Karpas-422 (cell line): ENCODE data around the gene CEP295NL. TPM values are rescaled to one million over a fixed set of nuclear protein-coding genes. Genes with fewer than 3 reads are reported as not detected.

ENCODE experiments used
- DNase-seq: peaks from one replicate; pipeline ENCODE4 v3.0.0-alpha.2; 2015
- H2AFZ ChIP-seq: fragments of 200-600 bp; sonication (generic); 2 replicates; pipeline ENCODE4 v1.6.1; 2014; ENCODE audit warnings: antibody characterized with exemption, low read length, mixed read lengths
- H3K27ac ChIP-seq: fragments of 200-600 bp; sonication (generic); 2 replicates; pipeline ENCODE4 v1.5.1; 2014; ENCODE audit warnings: mild to moderate bottlenecking, low read length, moderate library complexity
- H3K27me3 ChIP-seq: fragments of 200-600 bp; sonication (generic); 2 replicates; pipeline ENCODE4 v1.6.1; 2014; ENCODE audit warnings: low read length, mixed read lengths
- H3K36me3 ChIP-seq: fragments of 200-600 bp; sonication (generic); 2 replicates; pipeline ENCODE4 v1.6.1; 2014; ENCODE audit warnings: low read length, mixed read lengths; ENCODE audit not compliant: insufficient read depth
- H3K4me1 ChIP-seq: fragments of 200-600 bp; sonication (generic); 2 replicates; pipeline ENCODE4 v1.6.1; 2014; ENCODE audit warnings: mild to moderate bottlenecking, low read length, mixed read lengths
- H3K4me2 ChIP-seq: fragments of 200-600 bp; sonication (generic); 2 replicates; pipeline ENCODE4 v1.6.1; 2014; ENCODE audit warnings: low read length, low read depth, mild to moderate bottlenecking; ENCODE audit not compliant: poor library complexity, severe bottlenecking
- H3K4me3 ChIP-seq: fragments of 200-600 bp; sonication (generic); 2 replicates; pipeline ENCODE4 v1.5.1; 2014; ENCODE audit warnings: mild to moderate bottlenecking, antibody characterized with exemption, low read length, mixed read lengths
- H3K79me2 ChIP-seq: fragments of 200-600 bp; sonication (generic); 2 replicates; pipeline ENCODE4 v1.6.1; 2014; ENCODE audit warnings: mild to moderate bottlenecking, low read length, mixed read lengths
- H3K9ac ChIP-seq: fragments of 200-600 bp; sonication (generic); 2 replicates; pipeline ENCODE4 v1.6.0; 2014; ENCODE audit warnings: low read length
- H3K9me2 ChIP-seq: fragments of 200-600 bp; sonication (generic), shearing (Covaris generic); replicated peaks from 2 replicates; pipeline ENCODE4 v1.6.0; 2014; ENCODE audit warnings: mild to moderate bottlenecking, low read length, moderate library complexity; ENCODE audit not compliant: insufficient read depth
- H3K9me3 ChIP-seq: fragments of 300-700, 200-600 bp; sonication (generic); 2 replicates; pipeline ENCODE4 v1.6.1; 2014; ENCODE audit warnings: low read length, mixed read lengths
- H4K20me1 ChIP-seq: fragments of 200-600 bp; sonication (generic); 2 replicates; pipeline ENCODE4 v1.6.1; 2014; ENCODE audit warnings: mild to moderate bottlenecking, antibody characterized with exemption, low read length, low read depth; ENCODE audit not compliant: insufficient read depth
- total RNA-seq: library from RNA; depleted of rRNA; stranded (reverse); fragments of >200 nt; shearing (Covaris generic); gene quantifications from 2 replicates; pipeline ENCODE4 v1.2.3, GENCODE V29; 2014; ENCODE audit warnings: low replicate concordance

CEP295NL gene
- total RNA-seq, 1 experiment from 2014 or later: not detected

DNA sequence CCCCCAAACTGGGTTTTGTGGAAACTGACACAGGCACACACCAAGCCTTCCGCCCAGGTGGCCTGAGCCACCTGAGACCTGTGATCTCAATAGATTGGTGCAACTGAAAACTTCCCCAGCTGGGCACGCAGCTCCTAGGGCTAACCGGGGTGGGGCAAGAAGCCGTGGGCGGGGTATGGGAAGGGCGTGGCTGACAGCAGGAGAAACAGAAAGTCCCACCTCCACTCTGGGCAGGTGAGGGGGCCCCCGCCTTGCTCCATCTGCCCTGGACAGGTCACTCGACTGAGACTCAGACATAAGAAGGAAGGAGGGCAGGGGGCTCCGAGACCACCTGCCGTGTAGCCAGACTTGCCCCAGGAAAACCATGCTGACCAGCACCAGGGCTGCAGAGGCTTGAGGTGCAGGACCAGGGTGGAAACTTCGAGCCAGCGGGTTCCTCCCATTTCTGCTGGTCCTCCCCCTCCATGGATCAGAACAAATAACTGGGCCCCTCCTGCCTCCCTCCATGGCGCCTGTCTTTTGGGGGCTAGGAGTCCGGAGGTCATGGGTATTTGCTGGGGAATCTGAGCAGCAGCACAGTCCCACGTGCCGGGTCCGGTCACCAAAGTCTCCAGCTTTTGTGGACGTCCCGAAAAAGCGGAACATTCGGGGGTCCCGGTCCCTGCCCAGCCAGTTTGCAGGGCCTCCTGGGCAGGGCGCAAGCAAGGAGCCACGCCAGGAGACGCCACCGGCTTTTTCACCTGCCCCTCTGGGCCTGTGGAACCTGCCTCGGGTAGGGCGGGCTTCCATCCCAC, 20.9 kb upstream of the CEP295NL start:
- H4K20me1 ChIP-seq: no peaks in the 10 kb centered on the region
- no peak overlapping the region for H2AFZ ChIP-seq
- no peaks in the 10 kb centered on the region for H3K79me2 ChIP-seq
- no peak overlapping the region for H3K4me3 ChIP-seq
- H3K27me3 ChIP-seq: no peaks in the 10 kb centered on the region
- no peak overlapping the region for H3K27ac ChIP-seq
- no peak overlapping the region for H3K4me2 ChIP-seq
- H3K9ac ChIP-seq: no peak overlapping the region
- H3K4me1 ChIP-seq: no peaks in the 10 kb centered on the region
- H3K9me2 ChIP-seq: no peaks in the 10 kb centered on the region
- DNase-seq: peak; percentile 64
- no peaks in the 10 kb centered on the region for H3K9me3 ChIP-seq
- H3K36me3 ChIP-seq: no peaks in the 10 kb centered on the region

DNA sequence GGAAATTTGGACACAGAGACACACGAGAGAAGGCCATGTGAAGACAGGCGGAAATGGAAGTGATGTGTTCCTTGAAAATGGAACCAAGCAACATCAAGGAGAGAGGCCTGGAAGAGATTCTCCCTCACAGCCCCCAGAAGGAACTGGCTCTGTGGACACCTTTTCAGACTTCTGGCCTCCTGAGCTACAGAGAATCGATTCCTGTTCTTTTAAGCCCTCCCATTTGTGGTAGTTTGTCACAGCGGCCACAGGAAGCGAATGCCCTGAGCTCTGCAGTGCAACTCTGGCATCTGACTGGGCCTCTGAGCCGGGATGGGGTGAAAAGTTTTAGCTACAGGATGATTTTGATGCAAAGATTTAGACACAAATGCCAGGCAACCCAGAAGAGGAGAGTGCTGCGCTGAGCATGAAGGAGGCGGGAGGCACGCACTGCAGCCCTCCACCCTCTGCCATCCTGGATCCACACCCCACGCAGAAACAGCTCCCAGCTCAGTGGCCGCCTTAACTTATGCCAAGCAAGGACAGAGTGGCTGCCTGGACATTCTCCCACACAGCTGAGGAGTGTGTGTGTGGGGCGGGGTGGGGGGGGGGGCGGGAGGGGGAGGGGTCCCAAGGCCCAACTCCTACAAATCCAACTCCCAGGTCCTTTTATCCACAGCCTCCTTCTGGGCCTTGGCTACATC, 20.0 kb upstream of the CEP295NL start:
- Histone ChIP-seq H3K79me2 (no peaks in the 10 kb centered on the region), H3K4me1 (no peaks in the 10 kb centered on the region), H3K27me3 (no peaks in the 10 kb centered on the region), H3K4me3 (no peak overlapping the region), H3K36me3 (no peaks in the 10 kb centered on the region), H3K9me3 (no peaks in the 10 kb centered on the region), H4K20me1 (no peaks in the 10 kb centered on the region), H3K9me2 (no peaks in the 10 kb centered on the region), H3K4me2 (no peak overlapping the region), H3K9ac (no peak overlapping the region), H2AFZ (no peak overlapping the region), H3K27ac (no peak overlapping the region)
- DNase-seq: no peak

- Histone ChIP-seq H3K27ac (no peak overlapping the region), H2AFZ (no peak overlapping the region), H3K9me2 (no peaks in the 10 kb centered on the region), H3K36me3 (no peaks in the 10 kb centered on the region), H3K79me2 (no peaks in the 10 kb centered on the region), H3K4me1 (no peaks in the 10 kb centered on the region), H3K4me3 (no peak overlapping the region), H3K27me3 (no peaks in the 10 kb centered on the region), H4K20me1 (no peaks in the 10 kb centered on the region), H3K4me2 (no peak overlapping the region), H3K9me3 (no peaks in the 10 kb centered on the region), H3K9ac (no peak overlapping the region)
- no peak for DNase-seq
Measured at GRCh38 chr17:78921437-78921971, 18.5 kb upstream of the CEP295NL start.

GRCh38 chr17:78920528-78920927, 17.5 kb upstream of the CEP295NL start:
- Histone ChIP-seq H4K20me1 (no peaks in the 10 kb centered on the region), H3K9me3 (no peaks in the 10 kb centered on the region)

DNA sequence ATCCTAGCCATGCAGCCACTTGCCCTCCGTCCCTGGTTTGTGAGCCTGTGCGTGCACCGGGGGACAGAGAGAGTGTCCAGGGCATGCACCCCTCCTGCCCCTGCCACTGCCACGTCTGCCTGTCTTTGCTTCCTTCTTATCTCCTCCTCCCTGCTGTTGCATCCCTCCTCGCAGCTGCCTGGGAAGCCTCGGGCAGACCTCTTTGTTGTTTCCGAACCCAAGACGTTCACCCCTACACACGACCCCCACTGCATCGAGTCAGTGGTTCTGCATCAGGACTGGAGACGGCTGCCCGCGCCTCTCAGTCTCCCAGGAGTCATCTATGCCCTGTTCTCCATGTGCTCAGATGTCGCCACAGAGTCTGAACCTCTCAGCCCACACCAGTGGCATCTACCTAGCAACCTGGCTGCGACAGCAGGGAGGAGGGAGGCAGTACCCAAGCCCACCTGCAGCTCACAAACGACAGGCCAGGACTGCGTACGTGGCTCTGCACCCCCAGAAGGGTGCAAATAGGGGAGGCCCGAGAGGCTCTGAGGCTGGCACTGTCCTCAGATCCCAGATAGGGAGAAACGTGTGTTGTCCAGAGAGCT, 17.0 kb upstream of the CEP295NL start:
- Histone ChIP-seq H3K36me3 (no peaks in the 10 kb centered on the region), H3K4me3 (no peak overlapping the region), H4K20me1 (no peaks in the 10 kb centered on the region), H3K27ac (no peak overlapping the region), H2AFZ (no peak overlapping the region), H3K79me2 (no peaks in the 10 kb centered on the region), H3K4me1 (no peaks in the 10 kb centered on the region), H3K9me3 (no peaks in the 10 kb centered on the region), H3K27me3 (no peaks in the 10 kb centered on the region), H3K9ac (no peak overlapping the region), H3K9me2 (no peaks in the 10 kb centered on the region), H3K4me2 (no peak overlapping the region)
- DNase-seq: no peak

More at GRCh38 chr17:78920528-78920927, 17.5 kb upstream of the CEP295NL start:
- no peak overlapping the region for H3K4me2 ChIP-seq
- H3K9me2 ChIP-seq: no peaks in the 10 kb centered on the region
- H3K27me3 ChIP-seq: no peaks in the 10 kb centered on the region
- no peak overlapping the region for H2AFZ ChIP-seq
- no peak overlapping the region for H3K4me3 ChIP-seq
- no peaks in the 10 kb centered on the region for H3K4me1 ChIP-seq
- no peak overlapping the region for H3K9ac ChIP-seq
- no peak overlapping the region for H3K27ac ChIP-seq
- H3K79me2 ChIP-seq: no peaks in the 10 kb centered on the region
- no peaks in the 10 kb centered on the region for H3K36me3 ChIP-seq
- DNase-seq: no peak

GRCh38 chr17:78918979-78919378, 16.0 kb upstream of the CEP295NL start:
- no peak overlapping the region for H2AFZ ChIP-seq
- H3K36me3 ChIP-seq: no peaks in the 10 kb centered on the region
- no peaks in the 10 kb centered on the region for H3K9me2 ChIP-seq
- H4K20me1 ChIP-seq: no peaks in the 10 kb centered on the region
- no peak overlapping the region for H3K9ac ChIP-seq
- H3K4me2 ChIP-seq: no peak overlapping the region
- no peak overlapping the region for H3K4me3 ChIP-seq
- H3K9me3 ChIP-seq: no peaks in the 10 kb centered on the region
- no peaks in the 10 kb centered on the region for H3K79me2 ChIP-seq
- H3K4me1 ChIP-seq: no peaks in the 10 kb centered on the region
- no peaks in the 10 kb centered on the region for H3K27me3 ChIP-seq
- DNase-seq: no peak
- no peak overlapping the region for H3K27ac ChIP-seq

GRCh38 chr17:78917451-78918275, 14.7 kb upstream of the CEP295NL start:
- Histone ChIP-seq H3K9me2 (no peaks in the 10 kb centered on the region), H3K79me2 (no peaks in the 10 kb centered on the region), H4K20me1 (no peaks in the 10 kb centered on the region), H3K4me3 (no peak overlapping the region), H3K9me3 (no peaks in the 10 kb centered on the region), H2AFZ (no peak overlapping the region), H3K4me2 (no peak overlapping the region), H3K4me1 (no peaks in the 10 kb centered on the region), H3K27me3 (no peaks in the 10 kb centered on the region), H3K9ac (no peak overlapping the region), H3K27ac (no peak overlapping the region), H3K36me3 (no peaks in the 10 kb centered on the region)
- DNase-seq: no peak
